GM11168 (cell line): ENCODE results near the gene SLC25A25.
"Not testable (repeated sequence)": the region's sequence is repeated elsewhere in the genome, so short reads cannot be mapped to it uniquely, and the experiment has no call there.

Source experiments
- in situ Hi-C: fragments of 300-500 bp; cut with MboI; formaldehyde crosslinking; loops from one replicate; pipeline ENCODE4 v1.12.0; 2022; ENCODE audit warnings: low sequenced_read_pairs; ENCODE audit not compliant: unreplicated experiment

Gene SLC25A25

DNA sequence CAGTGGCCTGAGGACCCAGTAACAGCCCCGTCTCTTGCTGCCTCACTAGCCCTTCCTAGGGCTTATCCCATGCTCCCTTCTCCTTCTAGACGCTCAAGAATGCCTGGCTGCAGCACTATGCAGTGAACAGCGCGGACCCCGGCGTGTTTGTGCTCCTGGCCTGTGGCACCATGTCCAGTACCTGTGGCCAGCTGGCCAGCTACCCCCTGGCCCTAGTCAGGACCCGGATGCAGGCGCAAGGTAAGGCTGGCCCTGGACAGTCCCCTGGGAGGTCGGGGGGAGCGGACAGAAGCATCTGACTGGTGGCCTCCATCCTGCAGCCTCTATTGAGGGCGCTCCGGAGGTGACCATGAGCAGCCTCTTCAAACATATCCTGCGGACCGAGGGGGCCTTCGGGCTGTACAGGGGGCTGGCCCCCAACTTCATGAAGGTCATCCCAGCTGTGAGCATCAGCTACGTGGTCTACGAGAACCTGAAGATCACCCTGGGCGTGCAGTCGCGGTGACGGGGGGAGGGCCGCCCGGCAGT, 39.0 kb downstream of the SLC25A25 start:
- in situ Hi-C loops = no loop called here

DNA sequence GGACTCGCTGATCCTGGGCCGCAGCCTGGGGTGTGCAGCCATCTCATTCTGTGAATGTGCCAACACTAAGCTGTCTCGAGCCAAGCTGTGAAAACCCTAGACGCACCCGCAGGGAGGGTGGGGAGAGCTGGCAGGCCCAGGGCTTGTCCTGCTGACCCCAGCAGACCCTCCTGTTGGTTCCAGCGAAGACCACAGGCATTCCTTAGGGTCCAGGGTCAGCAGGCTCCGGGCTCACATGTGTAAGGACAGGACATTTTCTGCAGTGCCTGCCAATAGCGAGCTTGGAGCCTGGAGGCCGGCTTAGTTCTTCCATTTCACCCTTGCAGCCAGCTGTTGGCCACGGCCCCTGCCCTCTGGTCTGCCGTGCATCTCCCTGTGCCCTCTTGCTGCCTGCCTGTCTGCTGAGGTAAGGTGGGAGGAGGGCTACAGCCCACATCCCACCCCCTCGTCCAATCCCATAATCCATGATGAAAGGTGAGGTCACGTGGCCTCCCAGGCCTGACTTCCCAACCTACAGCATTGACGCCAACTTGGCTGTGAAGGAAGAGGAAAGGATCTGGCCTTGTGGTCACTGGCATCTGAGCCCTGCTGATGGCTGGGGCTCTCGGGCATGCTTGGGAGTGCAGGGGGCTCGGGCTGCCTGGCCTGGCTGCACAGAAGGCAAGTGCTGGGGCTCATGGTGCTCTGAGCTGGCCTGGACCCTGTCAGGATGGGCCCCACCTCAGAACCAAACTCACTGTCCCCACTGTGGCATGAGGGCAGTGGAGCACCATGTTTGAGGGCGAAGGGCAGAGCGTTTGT, 39.6 kb downstream of the SLC25A25 start:
- in situ Hi-C loops = no loop called here

DNA sequence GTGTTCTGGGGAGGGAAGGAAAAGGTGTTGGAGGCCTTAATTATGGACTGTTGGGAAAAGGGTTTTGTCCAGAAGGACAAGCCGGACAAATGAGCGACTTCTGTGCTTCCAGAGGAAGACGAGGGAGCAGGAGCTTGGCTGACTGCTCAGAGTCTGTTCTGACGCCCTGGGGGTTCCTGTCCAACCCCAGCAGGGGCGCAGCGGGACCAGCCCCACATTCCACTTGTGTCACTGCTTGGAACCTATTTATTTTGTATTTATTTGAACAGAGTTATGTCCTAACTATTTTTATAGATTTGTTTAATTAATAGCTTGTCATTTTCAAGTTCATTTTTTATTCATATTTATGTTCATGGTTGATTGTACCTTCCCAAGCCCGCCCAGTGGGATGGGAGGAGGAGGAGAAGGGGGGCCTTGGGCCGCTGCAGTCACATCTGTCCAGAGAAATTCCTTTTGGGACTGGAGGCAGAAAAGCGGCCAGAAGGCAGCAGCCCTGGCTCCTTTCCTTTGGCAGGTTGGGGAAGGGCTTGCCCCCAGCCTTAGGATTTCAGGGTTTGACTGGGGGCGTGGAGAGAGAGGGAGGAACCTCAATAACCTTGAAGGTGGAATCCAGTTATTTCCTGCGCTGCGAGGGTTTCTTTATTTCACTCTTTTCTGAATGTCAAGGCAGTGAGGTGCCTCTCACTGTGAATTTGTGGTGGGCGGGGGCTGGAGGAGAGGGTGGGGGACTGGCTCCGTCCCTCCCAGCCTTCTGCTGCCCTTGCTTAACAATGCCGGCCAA, 40.4 kb downstream of the SLC25A25 start:
- in situ Hi-C loops = no loop called here

DNA sequence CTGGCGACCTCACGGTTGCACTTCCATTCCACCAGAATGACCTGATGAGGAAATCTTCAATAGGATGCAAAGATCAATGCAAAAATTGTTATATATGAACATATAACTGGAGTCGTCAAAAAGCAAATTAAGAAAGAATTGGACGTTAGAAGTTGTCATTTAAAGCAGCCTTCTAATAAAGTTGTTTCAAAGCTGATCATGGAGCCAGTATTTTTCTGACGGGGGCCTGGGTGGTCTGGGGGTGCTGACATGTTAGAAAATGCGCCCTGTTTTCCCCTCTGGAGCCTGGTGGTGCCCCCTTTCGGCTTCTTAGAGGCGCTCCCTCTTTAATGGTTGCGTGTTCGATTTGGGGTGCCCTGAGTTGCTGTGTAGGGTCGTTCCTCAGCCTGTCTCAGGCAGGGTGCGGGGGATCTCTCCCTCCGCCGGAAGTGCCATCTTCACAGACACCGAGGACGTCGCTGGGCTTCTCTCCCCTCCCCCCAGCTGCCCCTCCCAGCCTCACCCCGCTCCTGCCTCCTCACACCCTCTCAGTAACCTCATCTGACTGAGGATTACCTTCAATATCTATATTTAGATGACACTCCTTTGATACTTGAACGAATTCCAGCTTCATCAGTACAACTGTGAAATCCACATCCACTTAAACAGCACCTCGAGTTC, 41.1 kb downstream of the SLC25A25 start:
- in situ Hi-C loops = no loop called here

DNA sequence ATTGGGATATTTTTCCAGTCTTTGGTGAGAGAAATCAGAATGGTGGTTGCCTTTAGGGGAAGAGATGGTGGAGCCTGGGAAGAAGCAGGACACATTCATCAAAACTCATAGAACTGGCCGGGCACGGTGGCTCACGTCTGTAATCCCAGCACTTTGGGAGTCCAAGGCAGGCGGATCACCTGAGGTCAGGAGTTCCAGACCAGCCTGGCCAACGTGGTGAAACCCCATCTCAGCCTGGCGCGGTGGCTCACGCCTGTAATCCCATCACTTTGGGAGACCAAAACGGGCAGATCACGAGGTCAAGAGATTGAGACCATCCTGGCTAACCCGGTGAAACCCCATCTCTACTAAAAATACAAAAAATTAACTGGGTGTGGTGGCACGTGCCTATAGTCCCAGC, 43.7 kb downstream of the SLC25A25 start:
- in situ Hi-C loops = not testable (repeated sequence)

DNA sequence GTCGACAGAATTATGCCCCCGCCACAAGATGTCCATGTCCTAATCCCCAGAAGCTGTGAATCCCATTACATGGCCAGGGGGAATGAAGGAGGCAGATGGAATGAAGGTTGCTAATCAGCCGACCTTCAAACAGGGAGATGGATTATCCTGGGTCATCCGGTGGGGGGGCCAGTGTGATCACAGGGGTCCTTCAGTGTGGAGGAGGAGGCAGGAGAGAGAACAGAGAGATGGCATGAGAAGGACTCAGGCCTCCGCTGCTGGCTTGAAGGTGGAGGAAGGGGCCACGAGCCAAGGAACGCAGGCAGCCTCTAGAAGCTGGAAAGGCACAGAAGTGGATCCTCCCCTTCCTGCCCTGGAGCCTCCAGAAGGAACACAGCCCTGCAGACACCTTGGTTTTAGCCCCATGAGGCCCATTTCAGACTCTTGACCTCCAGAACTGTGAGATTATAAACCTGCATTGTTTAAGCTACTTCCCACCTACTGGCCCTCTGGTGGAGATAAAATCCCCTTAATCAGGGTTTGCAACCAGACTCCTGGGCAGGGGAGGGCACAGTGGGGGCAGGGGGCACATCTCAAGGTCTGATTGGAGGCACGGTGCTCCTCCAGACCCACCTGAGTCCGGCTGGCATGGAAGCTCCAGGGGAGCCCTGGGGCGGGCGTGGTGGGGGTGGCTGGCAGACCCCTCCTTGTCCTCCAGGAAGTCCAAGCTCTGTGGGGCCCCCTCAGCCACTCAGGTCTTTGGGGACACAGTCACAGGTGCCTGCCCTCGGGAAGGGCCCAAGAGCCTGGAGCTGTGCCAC, 45.7 kb downstream of the SLC25A25 start:
- in situ Hi-C loops = no loop called here

DNA sequence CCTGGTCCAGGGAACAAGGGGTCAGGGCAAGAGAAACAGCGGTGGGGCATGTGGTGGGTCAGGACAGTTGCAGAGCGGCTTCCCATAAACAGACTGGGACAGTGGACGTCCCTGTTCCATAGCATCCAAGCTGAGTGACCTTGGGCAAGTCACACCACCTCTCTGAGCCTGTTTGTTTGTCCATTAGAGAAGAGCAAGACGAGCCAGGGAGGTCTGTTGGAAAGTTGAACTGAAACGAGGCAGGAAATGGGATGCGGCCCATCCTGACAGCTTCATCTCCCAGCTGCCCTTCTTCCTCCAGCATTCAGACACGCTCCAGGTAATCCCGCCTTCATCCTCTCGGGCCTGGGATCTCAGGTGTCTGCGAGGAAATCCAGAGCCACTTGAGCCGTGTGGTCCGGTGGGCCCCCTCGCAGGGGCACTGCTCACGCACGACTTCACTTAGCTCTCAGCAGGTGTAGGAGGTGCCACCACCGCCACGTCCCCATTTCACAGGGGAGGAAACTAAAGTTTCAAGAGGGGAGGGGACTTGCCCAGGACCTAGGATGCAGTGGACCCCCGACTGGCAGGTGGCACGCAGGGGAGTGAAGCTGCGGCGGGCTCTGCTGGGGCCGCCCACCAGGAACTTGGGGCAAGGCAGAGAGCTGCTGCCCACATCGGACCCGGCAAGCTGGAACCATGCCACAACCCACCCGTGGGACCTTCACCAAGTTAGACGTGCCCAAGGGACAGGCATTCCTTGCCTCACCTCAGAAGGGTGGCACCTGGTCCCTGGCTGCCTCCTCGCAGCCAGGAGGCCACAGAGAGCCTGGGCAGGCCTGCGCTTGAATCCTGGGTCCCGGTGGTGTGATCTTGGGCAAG, 46.5 kb downstream of the SLC25A25 start:
- in situ Hi-C loops = no loop called here

DNA sequence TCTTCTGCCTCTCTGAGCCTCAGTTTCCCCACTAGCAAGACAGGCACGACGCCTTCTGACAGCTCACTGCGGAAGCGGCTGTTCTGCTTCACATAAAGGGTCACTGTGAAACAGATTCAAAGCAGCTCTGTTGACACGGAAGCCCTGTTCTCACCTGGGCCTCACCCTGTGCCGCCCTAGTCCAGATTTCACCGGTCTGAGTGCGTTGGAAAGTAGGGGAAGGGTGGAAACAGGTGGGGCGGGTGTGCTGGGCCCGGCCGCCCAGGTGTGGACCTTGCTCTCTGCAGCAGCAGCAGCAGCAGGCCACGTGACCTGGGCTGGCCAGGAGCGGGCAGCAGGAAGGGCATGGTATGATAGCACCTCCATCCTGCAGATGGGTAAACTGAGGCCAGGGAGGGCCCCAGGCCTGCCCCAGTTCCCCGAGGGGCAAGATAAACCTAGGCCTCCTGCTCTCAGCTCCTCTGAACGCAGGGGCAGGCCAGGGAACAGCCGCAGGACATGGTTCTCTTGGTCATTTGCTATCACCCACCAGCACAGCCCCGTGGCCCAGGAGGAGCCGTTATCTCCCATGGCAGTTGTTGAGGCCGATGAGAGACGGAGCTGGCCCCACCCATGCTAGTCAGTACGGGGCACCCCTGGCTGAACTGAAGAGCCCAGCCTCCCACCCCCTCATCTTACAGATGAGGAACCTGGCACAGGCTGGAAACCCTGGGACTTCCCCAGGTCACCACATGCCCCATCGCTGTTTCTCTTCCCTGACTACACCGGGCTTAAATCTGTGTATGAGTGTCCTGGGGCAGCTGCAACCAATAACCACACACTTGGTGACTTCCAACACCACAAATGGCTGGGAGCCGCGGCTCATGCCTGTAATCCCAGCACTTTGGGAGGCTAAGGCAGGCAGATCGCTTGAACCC, 47.4 kb downstream of the SLC25A25 start:
- in situ Hi-C loops = no loop called here

DNA sequence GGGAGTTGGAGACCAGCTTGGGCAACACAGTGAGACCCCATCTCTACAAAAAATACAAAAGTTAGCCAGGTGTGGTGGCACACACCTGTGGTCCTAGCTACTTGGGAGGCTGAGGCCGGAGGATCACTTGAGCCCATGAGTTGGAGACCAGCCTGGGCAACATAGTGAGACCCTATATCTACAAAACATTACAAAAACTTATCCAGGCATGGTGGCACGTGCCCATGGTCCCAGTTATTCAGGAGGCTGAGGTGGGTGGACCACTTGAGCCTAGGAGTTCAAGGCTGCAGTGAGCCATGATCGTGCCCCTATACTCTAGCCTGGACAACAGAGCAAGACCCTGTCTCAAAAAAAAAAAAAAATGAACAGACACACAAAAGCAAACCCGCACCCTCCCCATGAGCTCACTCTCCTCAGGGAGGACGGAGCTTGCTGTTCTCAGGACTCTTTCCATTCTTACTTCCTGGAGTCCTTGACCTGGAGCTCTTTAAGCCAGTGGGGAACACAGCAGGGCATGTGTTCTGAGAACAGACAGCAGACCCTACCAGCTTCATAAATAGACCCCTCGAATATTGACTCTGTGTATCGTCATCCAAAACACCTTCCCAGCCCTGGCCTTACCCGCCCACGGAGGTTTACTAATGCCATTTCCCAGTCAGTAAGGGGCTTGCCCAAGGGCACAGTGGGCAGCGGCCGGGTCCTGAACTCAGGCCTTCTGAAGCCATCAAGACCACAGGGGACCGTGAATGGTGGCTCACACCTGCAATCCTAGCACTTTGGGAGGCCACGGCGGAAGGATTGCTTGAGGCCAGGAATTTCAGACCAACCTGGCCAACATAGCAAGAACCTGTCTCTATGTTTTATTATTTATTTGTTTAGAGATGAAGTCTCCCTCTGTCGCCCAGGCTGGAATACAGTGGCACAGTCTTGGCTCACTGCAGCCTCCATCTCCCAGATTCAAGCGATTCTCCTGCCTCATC, 48.4 kb downstream of the SLC25A25 start:
- in situ Hi-C loops = no loop called here

DNA sequence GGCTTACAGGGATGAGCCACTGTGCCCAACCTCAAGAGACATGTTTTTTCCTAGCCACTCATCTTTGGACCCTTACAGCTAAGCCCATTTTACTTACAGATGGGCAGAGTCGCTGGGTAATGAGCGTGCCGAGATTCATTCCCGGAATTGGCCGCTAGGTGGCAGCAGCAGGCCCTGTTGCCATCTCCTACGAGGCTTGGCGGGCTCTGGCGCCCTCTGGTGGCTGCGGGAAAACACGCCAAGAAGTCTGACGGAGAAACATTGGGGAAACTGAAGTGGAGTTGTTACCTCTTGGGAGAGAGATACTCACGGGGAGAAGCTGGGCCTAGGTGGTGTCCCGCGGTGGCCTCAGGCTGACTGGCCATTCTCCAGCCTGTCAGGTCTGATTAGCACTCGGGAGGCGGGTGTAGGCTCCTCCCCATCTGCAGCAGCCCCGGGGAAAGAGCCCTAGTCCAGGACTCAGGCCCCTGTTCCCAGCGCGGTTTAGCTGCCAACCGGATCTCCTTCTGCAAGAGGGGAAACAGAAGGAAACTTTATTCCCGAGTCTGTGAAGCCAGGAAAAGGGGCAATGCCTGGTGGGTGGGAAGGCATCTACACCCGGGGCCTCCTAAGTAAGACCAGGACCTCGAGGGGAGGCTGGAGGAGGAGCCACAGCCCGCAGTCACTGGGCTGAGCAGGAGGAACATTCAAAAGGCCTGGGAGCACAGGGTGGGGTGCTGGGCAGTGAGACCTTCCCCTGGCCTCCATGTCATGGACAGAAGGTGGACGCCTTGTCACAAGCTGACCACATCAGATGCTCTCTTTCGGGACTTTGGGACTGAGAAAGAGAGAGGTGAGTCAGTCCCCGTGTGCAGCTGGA, 49.8 kb downstream of the SLC25A25 start:
- in situ Hi-C loops = no loop called here

DNA sequence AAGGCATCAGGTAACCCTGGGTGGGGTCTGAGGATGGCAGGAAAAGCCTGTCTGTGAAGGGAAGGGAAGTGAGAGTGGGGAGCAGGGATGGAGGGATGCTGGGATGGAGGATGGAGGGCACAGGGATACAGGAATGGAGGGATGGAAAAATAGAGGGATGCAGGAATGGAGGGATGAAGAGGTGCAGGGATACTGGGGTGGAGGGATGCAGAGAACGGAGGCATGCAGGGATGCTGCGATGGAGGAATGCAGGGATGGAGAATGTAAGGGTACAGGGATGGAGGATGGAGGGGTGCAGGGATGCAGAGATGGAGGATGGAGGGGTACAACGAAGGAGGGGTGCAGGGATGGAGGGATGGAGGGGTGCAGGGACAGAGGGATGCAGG, 50.4 kb downstream of the SLC25A25 start:
- in situ Hi-C loops = no loop called here

DNA sequence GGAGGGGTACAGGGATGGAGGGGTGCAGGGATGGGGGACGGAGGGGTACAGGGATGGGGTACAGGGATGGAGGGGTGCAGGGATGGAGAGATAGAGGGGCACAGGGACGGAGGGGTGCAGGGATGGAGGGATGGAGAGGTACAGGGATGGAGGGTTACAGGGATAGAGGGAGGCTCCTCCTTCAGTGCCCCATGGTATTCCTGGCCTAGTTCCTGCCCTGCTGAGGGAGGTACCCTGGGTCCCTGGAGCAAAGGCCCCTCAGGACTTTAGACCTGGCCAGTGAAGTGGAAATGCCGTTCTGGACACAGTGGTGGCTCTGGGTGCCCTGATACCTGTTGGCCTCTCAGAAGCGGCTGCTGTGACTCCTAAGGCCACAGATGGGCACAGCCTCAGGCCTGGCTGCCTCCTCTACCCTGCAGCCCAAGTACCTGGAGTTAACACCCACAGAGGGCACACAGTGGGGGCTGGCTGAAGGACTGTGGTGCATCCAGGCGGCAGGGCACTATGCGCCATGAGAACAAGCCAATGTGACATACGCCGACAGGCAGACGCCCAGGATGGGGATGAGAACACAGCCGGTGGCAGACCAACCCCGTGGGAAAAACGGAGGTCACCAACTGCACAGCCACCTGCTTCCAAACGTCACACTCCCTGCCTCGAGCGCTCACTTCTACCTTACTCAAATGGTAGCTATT, 51.1 kb downstream of the SLC25A25 start:
- in situ Hi-C loops = no loop called here

DNA sequence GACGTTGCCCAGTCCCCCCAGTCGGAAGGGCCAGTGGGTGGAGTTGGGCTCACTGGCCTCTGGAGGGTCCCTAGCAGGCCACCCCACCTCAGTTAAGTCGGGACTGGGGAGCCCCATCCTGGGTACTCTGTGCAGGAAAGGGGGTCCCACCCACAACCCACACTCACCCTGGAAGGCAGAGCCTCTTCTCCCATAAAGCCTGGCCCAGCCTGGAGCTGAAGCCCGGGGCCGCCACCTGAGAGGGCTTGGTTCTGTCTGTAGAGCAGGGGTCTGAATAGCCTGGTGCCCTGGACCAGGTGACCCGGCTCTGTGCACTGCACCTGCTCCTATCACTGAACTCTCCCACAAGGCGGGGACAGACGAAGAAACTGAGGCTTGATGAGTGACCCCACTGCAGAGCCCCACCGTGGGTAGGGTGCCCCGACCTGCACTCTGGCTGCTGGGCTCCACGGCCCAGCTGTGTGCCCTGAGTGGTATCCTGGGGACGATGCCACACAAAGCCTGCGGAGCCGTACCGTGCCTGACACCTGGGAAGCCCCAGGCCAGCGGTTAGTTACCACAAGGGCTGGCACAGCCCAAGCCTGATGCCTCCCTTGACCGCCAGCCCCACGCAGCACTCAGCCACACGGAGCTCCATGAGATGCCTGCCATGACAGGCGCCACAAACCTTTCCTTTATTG, 52.2 kb downstream of the SLC25A25 start:
- in situ Hi-C loops = no loop called here

DNA sequence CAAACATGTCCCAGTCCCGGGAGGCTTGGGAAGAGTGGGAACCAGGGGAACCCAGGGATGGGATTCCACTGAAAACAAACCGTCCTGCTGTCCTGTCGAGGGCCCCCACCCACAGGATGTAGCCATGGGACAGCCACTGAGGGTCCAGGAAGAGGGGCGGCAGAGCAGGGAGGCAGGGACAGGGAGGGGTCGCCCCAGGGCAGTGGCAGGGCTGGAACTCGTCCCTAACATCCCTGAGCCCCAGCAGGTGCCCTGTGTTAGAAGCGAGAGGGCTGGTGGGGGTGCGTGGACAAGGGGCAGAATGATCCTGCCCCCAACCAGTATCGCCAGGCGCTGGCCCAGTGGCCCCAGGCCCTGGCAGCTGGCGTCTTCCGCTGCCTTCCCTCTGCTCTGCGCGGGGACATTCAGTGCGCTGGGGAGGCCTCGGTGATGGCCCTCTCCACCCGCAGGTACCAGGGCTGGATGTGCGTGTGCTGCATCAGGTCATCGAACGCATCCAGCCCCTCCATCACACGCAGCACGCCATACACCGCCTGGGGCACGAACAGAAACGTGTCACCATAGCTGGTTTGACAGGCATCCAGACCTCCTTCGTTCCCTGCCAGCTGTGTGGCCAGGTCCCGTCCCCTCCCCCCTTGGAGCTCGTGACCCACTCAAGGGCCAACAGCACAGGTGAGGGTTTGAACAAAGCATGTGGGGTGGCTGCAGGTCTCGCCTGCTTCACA, 52.9 kb downstream of the SLC25A25 start:
- in situ Hi-C loops = no loop called here

DNA sequence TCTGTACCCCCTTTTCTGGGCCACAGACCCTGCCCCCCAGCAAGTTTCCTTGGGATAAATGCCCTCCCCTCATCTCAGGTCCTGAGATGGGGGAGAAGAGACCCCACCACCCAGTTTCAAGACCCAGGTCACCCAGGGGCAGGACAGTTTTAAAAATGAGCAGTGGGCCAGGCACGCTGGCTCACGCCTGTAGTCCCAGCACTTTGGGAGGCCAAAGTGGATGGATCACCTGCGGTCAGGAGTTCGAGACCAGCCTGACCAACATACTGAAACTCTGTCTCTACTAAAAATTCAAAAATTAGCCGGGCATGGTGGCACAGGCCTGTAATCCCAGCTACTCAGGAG, 53.4 kb downstream of the SLC25A25 start:
- in situ Hi-C loops = no loop called here
